Neural progenitor cell (in vitro differentiated cells): ENCODE data around the gene TIPARP.

Experiments
- CTCF ChIP-seq: fragments of 200-600 bp; sonication (generic); IDR thresholded peaks from 2 replicates; pipeline ENCODE4 v1.5.1; 2017; ENCODE audit warnings: antibody characterized with exemption, mild to moderate bottlenecking
- EZH2 ChIP-seq: fragments of 200-600 bp; sonication (generic); IDR thresholded peaks from 2 replicates; pipeline ENCODE4 v1.6.1; 2017; ENCODE audit warnings: antibody characterized with exemption, mild to moderate bottlenecking, moderate library complexity
- EZH2phosphoT487 ChIP-seq: fragments of 200-600 bp; sonication (generic); IDR thresholded peaks from 2 replicates; pipeline ENCODE4 v1.6.1; 2017; ENCODE audit warnings: antibody characterized with exemption

GRCh38 chr3:156691920-156692319, 17.5 kb downstream of the TIPARP start:
- TF ChIP-seq CTCF (no peak), EZH2 (no peak), EZH2phosphoT487 (no peak)
